GM06990 (cell line): ENCODE results near the gene ZBTB7C.

Experiments used
- DNase-seq: peaks from one replicate; pipeline ENCODE4 v3.0.0-alpha.2; 2011; ENCODE audit not compliant: insufficient read length; ENCODE audit errors: extremely low read depth
- H3K27me3 ChIP-seq: replicated peaks from 2 replicates; pipeline ENCODE4 v1.6.0; 2011; ENCODE audit warnings: low read length; ENCODE audit not compliant: control insufficient read depth, insufficient read depth
- H3K36me3 ChIP-seq: 2 replicates; pipeline ENCODE4 v1.5.1; 2011; ENCODE audit warnings: low read length; ENCODE audit not compliant: control insufficient read depth, insufficient read depth
- H3K4me3 ChIP-seq: replicated peaks from 2 replicates; pipeline ENCODE4 v1.5.1; 2011; ENCODE audit warnings: low read depth, mild to moderate bottlenecking, control low read depth, low read length
- TF ChIP-seq, protein P1 (sequence below): IDR thresholded peaks from 2 replicates; pipeline ENCODE4 v1.5.1; 2011; ENCODE audit warnings: low read length, control low read depth, mild to moderate bottlenecking, inconsistent platforms; ENCODE audit not compliant: insufficient read depth, poor library complexity, severe bottlenecking

ZBTB7C gene

GRCh38 chr18:48035556-48035860, 373.7 kb downstream of the ZBTB7C start:
- Histone ChIP-seq H3K4me3 (no peak overlapping the region), H3K36me3 (no peaks in the 10 kb centered on the region), H3K27me3 (peaks cover 2% of the 10 kb centered on the region)
- no peak for DNase-seq
- TF ChIP-seq, protein P1, sequence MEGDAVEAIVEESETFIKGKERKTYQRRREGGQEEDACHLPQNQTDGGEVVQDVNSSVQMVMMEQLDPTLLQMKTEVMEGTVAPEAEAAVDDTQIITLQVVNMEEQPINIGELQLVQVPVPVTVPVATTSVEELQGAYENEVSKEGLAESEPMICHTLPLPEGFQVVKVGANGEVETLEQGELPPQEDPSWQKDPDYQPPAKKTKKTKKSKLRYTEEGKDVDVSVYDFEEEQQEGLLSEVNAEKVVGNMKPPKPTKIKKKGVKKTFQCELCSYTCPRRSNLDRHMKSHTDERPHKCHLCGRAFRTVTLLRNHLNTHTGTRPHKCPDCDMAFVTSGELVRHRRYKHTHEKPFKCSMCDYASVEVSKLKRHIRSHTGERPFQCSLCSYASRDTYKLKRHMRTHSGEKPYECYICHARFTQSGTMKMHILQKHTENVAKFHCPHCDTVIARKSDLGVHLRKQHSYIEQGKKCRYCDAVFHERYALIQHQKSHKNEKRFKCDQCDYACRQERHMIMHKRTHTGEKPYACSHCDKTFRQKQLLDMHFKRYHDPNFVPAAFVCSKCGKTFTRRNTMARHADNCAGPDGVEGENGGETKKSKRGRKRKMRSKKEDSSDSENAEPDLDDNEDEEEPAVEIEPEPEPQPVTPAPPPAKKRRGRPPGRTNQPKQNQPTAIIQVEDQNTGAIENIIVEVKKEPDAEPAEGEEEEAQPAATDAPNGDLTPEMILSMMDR = no peak

DNA sequence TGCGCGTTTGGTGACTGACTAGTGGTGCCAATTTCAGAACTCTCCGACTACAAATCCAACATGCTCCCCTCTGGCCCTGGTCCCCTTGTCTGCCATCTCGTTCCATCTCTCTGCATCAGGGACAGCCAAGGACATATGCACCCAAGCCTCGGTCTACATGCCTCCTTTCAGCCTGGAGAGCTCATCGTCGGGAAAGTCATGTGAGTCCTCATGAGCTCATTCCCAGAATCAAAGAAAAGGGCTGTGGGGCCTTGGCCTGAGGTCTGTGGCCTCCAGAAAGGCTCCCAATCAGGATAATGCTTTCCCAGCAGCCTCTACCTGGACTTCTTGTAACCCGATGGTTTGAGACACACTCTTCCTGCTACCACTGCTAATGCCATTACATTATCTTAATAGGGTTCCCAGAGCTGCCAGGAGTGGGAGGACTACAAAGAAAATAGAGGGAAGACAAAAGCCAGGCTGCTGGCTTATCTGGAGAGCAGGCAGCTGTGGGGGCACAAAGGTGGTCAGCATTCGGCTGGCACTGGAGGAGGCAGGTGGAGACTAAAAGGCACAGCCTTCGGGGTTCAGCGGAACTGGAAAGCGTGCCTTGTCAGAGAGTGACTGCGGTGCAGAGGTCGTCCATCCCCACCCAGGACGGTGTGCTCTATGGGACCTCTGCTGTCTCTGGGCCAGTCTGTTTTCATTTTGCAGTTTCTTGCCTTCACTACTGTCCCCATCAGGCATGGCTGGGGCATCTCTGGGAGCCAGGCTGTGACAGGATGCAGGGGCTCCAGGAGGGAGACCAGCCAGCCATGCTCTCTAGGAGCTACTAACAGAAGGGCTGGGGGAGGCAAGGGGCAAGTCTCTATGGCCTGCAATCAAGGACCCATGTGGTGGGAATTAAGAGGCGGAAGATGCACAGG, 374.3 kb downstream of the ZBTB7C start:
- H3K36me3 ChIP-seq = no peaks in the 10 kb centered on the region
- no peak overlapping the region for H3K4me3 ChIP-seq
- no peak for DNase-seq
- H3K27me3 ChIP-seq = peaks cover 2% of the 10 kb centered on the region
- TF ChIP-seq, protein P1 = no peak

- H3K4me3 ChIP-seq = no peak overlapping the region
- TF ChIP-seq, protein P1 = no peak
- H3K36me3 ChIP-seq = no peaks in the 10 kb centered on the region
- no peak for DNase-seq
- H3K27me3 ChIP-seq = peaks cover 2% of the 10 kb centered on the region
These were observed 375.2 kb downstream of the ZBTB7C start for GRCh38 chr18:48033790-48034650.

DNA sequence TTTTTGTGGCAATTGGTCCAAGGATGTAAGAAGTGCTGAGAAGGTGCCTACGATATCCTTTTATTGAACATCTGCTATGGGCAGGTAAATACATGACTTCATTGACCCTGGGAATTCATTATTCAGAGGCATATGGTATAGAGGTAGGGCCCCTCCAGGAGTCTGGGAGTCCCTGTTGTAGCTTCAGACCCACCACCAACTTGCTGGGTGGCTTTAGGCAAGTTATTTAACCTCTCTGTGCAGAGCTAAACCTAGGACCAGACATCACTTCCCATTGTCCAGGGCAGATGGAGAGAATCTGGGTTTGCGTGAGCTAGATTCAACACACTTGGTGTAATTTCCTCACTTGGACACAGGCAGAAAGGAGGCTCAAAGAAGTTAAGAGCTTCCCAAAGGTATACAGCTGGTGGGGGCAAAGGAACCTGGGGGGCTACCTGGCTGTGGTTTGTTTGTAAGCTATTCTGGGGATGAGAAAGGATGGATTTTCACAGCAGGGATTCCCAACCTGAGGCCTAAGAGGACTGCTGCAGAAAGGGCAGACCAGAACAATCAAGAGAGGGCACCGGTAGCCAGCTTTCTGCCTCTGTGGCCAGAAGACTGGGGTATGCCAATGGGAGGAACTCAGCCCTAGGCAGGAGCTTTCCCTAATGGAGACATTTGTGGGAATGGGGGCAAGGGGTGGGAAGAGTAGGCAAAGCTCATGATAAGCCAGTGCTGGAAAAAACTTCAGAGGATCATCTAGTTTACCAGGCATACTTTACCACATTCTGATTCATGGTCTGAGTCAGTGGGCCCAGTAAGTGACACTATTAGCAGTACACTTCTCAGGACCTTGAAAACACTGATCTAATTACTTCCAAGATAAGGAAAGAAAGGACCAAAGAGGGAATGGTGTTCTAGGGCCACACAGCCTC, 376.1 kb downstream of the ZBTB7C start:
- Histone ChIP-seq H3K27me3 (peaks cover 2% of the 10 kb centered on the region), H3K4me3 (no peak overlapping the region), H3K36me3 (no peaks in the 10 kb centered on the region)
- no peak for DNase-seq
- TF ChIP-seq, protein P1 = no peak

DNA sequence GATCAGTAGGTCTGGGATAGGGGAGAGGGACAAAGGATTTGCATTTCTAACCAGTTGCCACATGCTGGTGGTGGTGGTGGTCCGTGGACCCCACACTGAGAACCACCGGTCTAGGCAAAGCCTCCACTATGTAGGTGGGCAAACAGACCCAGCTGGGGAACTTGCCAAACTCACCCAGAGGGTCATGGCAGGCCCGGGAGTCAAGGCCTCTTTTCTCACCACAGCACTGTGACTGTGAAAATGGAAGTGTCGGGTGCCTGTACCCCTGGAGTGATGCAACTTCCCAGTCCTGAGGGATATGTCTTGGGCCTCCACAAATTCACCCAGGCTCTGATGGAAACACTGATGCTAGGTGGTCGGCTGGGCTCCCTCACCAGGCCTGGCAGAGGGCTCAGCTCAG, 377.5 kb downstream of the ZBTB7C start:
- Histone ChIP-seq H3K4me3 (no peak overlapping the region), H3K27me3 (peaks cover 2% of the 10 kb centered on the region), H3K36me3 (no peaks in the 10 kb centered on the region)
- TF ChIP-seq, protein P1 = no peak
- no peak for DNase-seq
